Gastroesophageal sphincter (tissue), 3 donors: ENCODE measurements around the gene DCDC2.

Source experiments
- CTCF ChIP-seq, 4 experiments: fragments of 200-600 bp in 2 of 4; fragments of 450-650 bp in 2 of 4; sonication (generic) in 1 of 4; IDR thresholded peaks; one replicate each; pipeline ENCODE4 v1.5.1; 2017 to 2019; ENCODE audit warnings: antibody characterized with exemption in 4 of 4, mild to moderate bottlenecking in 2 of 4, moderate library complexity in 2 of 4
- POLR2A ChIP-seq, 2 donors: fragments of 450-650 bp; IDR thresholded peaks; one replicate each; pipeline ENCODE4 v1.6.1; 2017; ENCODE audit warnings: antibody characterized with exemption in 2 of 2, mild to moderate bottlenecking in 2 of 2, moderate library complexity in 1 of 2
- POLR2AphosphoS5 ChIP-seq: sonication (generic); formaldehyde crosslinking; IDR thresholded peaks from one replicate; pipeline ENCODE4 v1.6.1; 2017; ENCODE audit warnings: antibody characterized with exemption

DNA sequence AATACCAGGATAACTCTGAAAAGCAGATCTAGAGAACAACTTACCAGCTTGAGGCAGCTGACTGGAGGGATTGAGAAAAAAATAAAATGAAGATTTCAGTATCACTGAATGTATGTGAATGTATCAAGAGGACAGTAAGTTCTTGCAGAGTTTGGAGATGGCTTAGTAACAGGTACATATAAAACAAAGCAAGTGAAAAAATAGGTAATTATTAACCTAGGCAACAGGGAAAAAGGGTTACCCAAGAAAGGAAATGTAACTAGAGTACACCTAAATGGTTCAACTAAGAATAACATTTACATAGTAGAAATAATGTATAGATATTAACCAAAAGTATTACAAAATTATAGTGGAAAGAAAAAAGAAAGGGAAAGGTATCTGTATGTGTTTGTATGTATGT, 164.5 kb downstream of the DCDC2 start:
- TF ChIP-seq CTCF (IDR thresholded peaks at IDR 0.05) (no peak), POLR2A (IDR thresholded peaks at IDR 0.05) (no peak), POLR2AphosphoS5 (no peak)
